Keratinocyte (primary cell): ENCODE results near the gene ENO3.

Experiments used
- EZH2 ChIP-seq: IDR thresholded peaks from one replicate; pipeline ENCODE4 v1.6.1; 2012; ENCODE audit warnings: inconsistent platforms, mild to moderate bottlenecking, low read length, moderate library complexity
- TF ChIP-seq, protein P1 (sequence below), 3 experiments: IDR thresholded peaks in 1 of 3; conservative IDR thresholded peaks in 1 of 3; optimal IDR thresholded peaks in 1 of 3; 2 replicates in 2 of 3; 3 replicates in 1 of 3; pipeline versions ENCODE3 to v1.5.1; 2011; ENCODE audit warnings: low read length in 3 of 3, mild to moderate bottlenecking in 3 of 3, moderate library complexity in 2 of 3, control low read depth in 1 of 3, inconsistent platforms in 1 of 3; ENCODE audit not compliant: insufficient read depth in 2 of 3; ENCODE audit errors: extremely low read depth in 1 of 3

DNA sequence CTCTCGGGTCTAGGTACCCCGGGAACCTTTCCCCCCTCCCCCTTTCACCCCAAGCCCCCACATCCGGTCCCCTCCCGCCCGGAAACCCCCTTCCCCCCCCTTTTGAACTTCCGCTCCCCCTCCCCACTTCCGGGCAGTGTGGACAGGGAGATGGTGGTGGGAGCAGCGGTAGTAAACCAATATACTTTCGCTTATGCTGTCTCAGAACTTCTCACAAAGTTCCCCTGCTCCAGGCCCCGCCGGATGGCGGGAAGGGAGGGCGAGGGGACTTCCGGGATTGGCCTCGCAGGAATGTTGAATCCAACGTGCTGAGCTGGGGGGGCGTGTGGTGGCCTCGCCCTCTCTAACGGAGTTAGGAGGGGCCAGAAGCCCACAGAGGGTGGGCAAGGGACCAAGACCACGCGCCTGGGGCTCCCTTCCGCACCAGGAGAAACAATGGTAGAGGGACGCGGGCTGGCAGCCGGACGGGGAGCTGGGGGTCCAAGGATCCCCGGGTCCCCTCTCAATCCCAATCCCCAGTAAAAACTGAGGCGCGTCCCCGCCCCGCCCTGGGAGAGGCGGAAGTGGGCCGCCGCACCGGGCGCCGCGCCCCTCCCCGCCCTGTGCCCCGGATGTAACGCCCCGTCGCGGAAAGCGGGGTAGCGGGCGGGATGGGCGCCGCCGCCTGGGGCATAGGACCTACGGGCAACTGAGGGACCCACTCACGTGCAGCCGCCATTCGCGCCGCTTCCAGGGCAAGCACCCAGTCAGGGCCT, 3.3 kb upstream of the ENO3 start:
- TF ChIP-seq EZH2: no peak
- TF ChIP-seq, protein P1, sequence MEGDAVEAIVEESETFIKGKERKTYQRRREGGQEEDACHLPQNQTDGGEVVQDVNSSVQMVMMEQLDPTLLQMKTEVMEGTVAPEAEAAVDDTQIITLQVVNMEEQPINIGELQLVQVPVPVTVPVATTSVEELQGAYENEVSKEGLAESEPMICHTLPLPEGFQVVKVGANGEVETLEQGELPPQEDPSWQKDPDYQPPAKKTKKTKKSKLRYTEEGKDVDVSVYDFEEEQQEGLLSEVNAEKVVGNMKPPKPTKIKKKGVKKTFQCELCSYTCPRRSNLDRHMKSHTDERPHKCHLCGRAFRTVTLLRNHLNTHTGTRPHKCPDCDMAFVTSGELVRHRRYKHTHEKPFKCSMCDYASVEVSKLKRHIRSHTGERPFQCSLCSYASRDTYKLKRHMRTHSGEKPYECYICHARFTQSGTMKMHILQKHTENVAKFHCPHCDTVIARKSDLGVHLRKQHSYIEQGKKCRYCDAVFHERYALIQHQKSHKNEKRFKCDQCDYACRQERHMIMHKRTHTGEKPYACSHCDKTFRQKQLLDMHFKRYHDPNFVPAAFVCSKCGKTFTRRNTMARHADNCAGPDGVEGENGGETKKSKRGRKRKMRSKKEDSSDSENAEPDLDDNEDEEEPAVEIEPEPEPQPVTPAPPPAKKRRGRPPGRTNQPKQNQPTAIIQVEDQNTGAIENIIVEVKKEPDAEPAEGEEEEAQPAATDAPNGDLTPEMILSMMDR (optimal IDR thresholded peaks at IDR 0.05 in 1 of 3, IDR thresholded peaks at IDR 0.05 in 1 of 3, conservative IDR thresholded peaks at IDR 0.05 in 1 of 3; ENCODE audit: extremely low read depth in 1 of 3, insufficient read depth in 2 of 3, low read length in 3 of 3): no peak
